Activated T-cell treated with anti-CD3 and anti-CD28 coated beads, Interleukin-2, amount 50 U/mL, for 72 hours (primary cell): ENCODE measurements around the gene PER2. TPM values are rescaled to one million over a fixed set of nuclear protein-coding genes. Genes with fewer than 3 reads are reported as not detected.

Source experiments
- ATAC-seq, 2 donors: fragments of 150-1000 bp; cut with Tn5 transposase; replicated peaks in 1 of 2; 2 replicates each; pipeline ENCODE4 v1.10.0; 2021; ENCODE audit warnings: moderate library complexity in 2 of 2, mild to moderate bottlenecking in 1 of 2
- DNase-seq, 2 donors: peaks; one replicate each; pipeline ENCODE4 v3.0.0; 2021 to 2022; ENCODE audit warnings: mixed read lengths in 1 of 2
- H3K27ac Mint-ChIP-seq: one replicate; pipeline ENCODE4 v1.8.0; 2022; ENCODE audit warnings: mild to moderate bottlenecking, moderate library complexity, mixed read lengths
- H3K27me3 Mint-ChIP-seq: one replicate; pipeline ENCODE4 v1.8.0; 2022; ENCODE audit warnings: low read depth, mixed read lengths
- H3K36me3 Mint-ChIP-seq, 2 donors: one replicate each; pipeline ENCODE4 v1.8.0; 2022; ENCODE audit warnings: mixed read lengths in 2 of 2, mild to moderate bottlenecking in 1 of 2; ENCODE audit not compliant: insufficient read depth in 2 of 2
- H3K4me1 Mint-ChIP-seq: one replicate; pipeline ENCODE4 v1.8.0; 2022; ENCODE audit warnings: low read depth, mixed read lengths
- H3K4me3 Mint-ChIP-seq, 2 donors: one replicate each; pipeline ENCODE4 v1.8.0; 2022; ENCODE audit warnings: mild to moderate bottlenecking in 2 of 2, mixed read lengths in 2 of 2, moderate library complexity in 2 of 2
- H3K9me3 Mint-ChIP-seq, 2 donors: one replicate each; pipeline ENCODE4 v1.8.0; 2022; ENCODE audit warnings: mixed read lengths in 2 of 2
- total RNA-seq, 2 donors: library from RNA; stranded (reverse); gene quantifications; one replicate each; pipeline ENCODE4 v1.2.3, GENCODE V29; 2022

PER2 gene
- total RNA-seq, 2 donors from 2014 or later = 8.9 to 12.4 TPM

DNA sequence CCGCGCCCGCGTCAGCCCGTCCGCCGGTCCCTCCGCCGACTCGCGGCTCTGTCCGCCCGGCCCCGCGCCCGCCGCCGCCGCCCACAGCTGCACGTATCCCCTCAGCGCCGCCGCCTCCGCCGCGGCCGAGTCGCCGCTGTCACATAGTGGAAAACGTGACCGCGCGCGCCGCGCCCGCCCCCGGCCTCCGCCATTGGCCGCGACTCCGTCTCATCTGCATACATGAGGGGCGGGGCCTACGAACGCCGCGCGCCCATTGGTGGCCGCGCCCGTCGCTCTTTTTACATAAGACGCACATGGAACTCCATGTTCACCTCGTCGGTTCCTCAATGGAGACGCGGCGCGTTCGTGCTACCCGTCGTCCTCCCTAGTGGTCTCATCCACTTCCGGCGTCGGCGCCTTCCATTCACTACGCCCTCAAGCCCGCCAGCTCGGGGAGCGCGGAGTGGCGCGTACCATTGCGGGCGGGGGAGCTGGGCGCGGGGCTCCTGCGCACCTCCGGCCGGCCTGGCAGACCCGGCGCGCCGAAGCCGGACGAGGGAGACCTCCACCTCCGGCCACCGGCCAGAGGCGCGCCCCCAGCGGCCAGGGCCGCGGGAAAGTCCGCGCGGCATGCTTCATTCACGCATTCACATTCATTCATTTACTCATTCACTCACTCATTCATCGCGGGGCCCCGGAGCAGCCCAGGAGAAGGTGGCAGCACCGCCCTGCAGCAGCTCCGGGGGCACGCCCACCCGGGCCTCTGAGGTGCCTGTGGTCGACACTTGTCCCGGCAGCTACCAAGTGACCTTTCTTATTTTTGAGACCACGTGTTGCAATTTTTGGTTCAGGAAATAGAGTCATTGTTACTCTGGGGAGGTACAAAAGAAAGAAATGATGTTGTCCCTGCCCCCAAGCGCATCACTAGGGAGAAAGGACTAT is 502 bp upstream of the PER2 start:
- DNase-seq (peak; percentile 98), ATAC-seq (peak; percentile 88)
- peaks cover 0 to 1% of the 10 kb centered on the region in 2 donors for H3K36me3 Mint-ChIP-seq
- no peaks in the 10 kb centered on the region for H3K27me3 Mint-ChIP-seq
- H3K4me1 Mint-ChIP-seq = peaks cover 39% of the 10 kb centered on the region
- peak overlapping the region; percentile 69 for H3K27ac Mint-ChIP-seq
- peak overlapping the region; percentile 86 to 90 for H3K4me3 Mint-ChIP-seq
- no peaks in the 10 kb centered on the region for H3K9me3 Mint-ChIP-seq

DNA sequence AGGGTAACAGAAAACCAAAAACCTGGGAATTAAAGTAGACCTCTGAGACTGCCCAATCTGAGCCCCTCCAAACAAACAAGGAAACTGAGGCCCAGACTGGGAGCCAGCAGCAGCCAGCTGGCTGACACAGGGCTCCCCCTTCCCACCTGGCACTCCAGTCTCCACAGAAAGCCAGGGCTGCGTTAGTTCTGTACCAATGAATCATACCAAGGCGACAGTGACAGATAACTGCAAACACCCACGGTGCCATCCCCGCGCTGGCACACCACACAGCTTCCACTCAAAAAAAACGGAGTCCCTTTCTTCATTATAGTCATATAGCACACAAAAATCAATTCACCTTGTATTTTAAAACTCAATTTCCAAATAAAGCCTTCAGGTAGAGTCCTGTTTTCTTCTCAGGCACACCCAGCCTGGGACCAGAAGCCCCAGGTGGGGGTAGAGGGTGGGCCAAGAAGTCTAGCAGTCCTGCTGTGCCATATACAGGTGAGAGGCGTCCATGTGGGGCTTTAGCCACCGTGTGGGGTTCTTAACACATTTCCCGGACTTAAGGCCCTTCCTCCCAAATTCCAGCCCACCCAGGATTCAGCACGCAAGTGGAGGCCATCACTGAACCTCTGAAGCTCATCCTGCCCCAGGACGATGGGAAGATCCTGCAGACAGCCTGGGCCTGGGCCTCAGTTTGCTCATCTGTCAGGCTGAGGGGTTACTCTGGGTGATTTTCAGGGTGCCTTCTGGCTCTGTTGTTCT is 1.2 kb downstream of the PER2 start:
- no peaks in the 10 kb centered on the region for H3K27me3 Mint-ChIP-seq
- no peak overlapping the region for H3K27ac Mint-ChIP-seq
- DNase-seq (peak; percentile 49 to 53), ATAC-seq (no peak)
- H3K4me1 Mint-ChIP-seq = peaks cover 50% of the 10 kb centered on the region
- peaks cover 1% of the 10 kb centered on the region in 2 donors for H3K36me3 Mint-ChIP-seq
- peak overlapping the region; percentile 80 to 85 for H3K4me3 Mint-ChIP-seq
- H3K9me3 Mint-ChIP-seq = no peaks in the 10 kb centered on the region

DNA sequence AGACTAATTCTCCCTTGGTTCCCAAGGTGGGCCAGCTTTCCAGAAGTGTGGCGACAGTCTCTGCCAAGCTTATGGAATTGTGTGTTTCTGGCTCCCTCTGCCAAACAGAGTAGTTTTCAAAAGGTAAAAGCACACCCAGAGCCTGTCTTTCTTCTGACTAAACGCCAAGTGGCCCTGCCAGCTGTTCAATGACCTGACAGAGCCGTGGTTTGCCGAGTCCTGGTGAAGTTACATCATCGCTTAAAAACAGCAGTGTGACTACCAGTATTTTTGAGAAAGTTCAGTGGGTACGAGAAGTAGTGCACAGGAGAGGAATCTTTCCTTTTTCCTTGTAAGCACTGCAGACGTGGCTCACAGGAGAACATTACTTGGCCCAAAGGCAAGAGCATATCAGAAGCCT is 1.9 kb downstream of the PER2 start:
- no peaks in the 10 kb centered on the region for H3K9me3 Mint-ChIP-seq
- peak overlapping the region; percentile 80 to 85 for H3K4me3 Mint-ChIP-seq
- H3K27ac Mint-ChIP-seq = no peak overlapping the region
- DNase-seq (no peak), ATAC-seq (no peak)
- peaks cover 1% of the 10 kb centered on the region in 2 donors for H3K36me3 Mint-ChIP-seq
- H3K27me3 Mint-ChIP-seq = no peaks in the 10 kb centered on the region
- peaks cover 52% of the 10 kb centered on the region for H3K4me1 Mint-ChIP-seq

DNA sequence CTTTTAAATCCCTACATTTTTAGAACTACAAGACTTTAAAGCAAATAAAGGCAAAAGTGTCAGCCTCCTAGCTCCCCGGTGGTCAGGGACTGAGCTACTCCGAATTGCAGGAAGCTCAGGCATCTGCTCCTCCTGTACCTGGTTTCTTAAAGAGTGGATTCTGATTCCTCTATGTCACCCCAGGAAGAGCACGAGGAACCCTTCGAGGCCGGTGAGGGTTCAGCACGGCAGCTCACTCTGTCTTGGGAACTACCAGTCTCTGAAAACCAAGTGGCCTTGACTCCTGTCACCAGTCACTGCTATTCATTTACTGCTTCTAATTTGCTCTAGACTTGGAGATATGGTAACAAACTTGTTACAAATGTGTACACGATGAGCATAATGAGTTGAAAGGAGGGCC is 2.3 kb downstream of the PER2 start:
- H3K36me3 Mint-ChIP-seq = peaks cover 1% of the 10 kb centered on the region in 2 donors
- H3K4me1 Mint-ChIP-seq = peaks cover 52% of the 10 kb centered on the region
- DNase-seq (no peak), ATAC-seq (no peak)
- no peaks in the 10 kb centered on the region for H3K9me3 Mint-ChIP-seq
- H3K4me3 Mint-ChIP-seq = no peak overlapping the region
- H3K27ac Mint-ChIP-seq = no peak overlapping the region
- no peaks in the 10 kb centered on the region for H3K27me3 Mint-ChIP-seq

DNA sequence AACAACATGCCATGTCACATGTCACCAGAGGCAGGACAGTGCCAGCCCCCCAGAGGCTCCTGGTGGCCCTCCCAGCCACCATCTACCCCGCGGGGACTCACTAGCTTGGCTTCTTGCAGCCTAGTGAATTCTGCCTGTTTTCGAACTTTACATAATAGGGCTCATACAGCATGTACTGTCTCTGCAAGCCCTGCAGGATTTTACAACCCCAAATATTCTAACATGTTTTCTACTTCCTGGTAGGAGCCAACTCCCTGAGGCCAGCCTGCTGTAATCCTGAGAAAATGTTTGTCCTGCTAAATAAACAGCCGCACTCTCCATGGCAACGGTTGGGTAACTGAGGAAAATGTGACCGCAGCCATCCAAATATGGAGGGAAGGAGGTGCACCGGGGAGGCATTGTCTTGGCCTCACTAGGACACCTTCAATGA is 2.7 kb downstream of the PER2 start:
- Mint-ChIP-seq H3K27ac (no peak overlapping the region), H3K27me3 (no peaks in the 10 kb centered on the region), H3K4me1 (peaks cover 52% of the 10 kb centered on the region), H3K36me3 (peaks cover 1% of the 10 kb centered on the region in 2 donors), H3K9me3 (no peaks in the 10 kb centered on the region), H3K4me3 (no peak overlapping the region)
- ATAC-seq (no peak), DNase-seq (no peak)

DNA sequence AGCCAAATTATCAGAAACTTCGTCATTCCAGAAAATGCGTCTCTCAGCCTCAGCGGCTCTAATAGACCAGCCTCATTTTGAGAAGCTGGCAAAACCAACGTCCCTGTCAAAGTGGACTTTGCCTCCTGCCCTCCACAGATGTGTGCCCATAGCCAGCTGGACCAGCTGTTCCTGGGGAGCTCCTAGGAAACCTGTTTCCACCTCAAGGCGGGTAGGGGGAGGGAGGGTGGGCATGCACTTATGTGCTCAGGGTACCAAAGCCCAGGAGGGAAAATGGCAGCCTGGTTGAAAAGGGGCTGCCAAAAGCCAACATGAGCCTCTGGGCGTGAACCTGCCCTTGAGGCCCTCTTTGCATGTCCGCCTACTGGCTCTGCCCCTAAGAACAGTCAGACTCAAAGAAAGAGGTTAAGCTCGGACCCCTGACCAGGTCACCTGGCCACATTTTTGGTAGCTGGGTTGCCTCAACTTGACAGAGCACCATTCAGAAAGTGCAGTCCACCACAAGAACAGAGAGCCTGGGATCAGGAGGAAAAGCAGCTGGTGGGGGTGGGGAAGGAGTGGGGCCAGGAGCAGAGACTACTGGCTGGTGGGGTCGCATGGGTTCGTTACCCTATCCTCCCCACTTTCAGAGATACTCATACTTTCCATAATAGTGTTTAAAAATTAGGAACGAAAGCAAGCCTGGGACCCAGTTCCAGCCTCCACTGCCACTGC is 3.5 kb downstream of the PER2 start:
- H3K36me3 Mint-ChIP-seq = peaks cover 1% of the 10 kb centered on the region in 2 donors
- no peaks in the 10 kb centered on the region for H3K9me3 Mint-ChIP-seq
- no peaks in the 10 kb centered on the region for H3K27me3 Mint-ChIP-seq
- no peak overlapping the region for H3K4me3 Mint-ChIP-seq
- H3K4me1 Mint-ChIP-seq = peaks cover 45% of the 10 kb centered on the region
- no peak for DNase-seq
- ATAC-seq = no peak
- no peak overlapping the region for H3K27ac Mint-ChIP-seq

DNA sequence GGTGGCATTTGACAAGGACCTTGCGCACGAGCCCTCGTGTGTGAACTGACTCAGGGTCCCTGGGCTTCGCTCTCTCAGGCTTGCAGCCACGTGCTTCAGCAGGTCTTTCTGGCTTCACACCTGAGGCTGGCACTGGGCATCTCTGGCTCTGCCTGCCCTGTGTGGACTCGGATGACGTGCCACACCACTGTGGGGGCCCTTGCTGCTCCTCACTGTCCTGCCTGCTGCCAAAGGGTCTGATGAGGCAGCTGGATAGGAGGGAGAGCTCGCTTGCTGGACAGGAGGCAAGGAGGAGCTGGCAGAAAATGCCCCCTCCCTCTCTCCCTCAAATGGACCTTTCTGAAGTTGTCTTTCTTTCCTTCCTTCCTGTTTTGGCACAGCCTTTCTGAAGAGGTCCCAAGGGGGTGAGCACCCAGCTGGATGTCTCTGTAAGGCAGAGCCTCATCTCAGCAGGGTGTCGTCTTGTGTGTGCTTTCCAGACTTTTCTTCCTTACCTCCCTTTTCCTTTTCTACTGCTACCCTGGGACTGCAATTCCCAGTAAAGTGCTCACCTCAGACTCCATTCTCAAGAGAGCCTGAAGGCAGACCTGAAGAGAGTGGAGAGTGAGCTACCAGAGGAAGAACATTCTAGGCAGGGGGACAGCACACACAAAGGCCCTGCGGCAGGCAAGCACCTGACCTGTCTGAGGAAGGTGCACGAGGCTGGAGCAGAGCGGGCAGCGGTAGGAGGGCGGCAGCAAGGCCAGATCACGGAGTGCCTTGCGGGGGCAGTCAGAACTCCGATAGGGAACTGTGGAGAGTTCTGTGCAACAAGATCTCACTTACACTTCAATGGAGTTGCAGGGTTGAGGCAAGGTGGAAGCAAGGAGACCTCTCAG is 5.3 kb downstream of the PER2 start:
- Mint-ChIP-seq H3K36me3 (peaks cover 0 to 1% of the 10 kb centered on the region in 2 donors), H3K4me3 (no peak overlapping the region), H3K27me3 (no peaks in the 10 kb centered on the region), H3K9me3 (no peaks in the 10 kb centered on the region), H3K27ac (no peak overlapping the region), H3K4me1 (peaks cover 36% of the 10 kb centered on the region)
- DNase-seq (no peak), ATAC-seq (no peak)

DNA sequence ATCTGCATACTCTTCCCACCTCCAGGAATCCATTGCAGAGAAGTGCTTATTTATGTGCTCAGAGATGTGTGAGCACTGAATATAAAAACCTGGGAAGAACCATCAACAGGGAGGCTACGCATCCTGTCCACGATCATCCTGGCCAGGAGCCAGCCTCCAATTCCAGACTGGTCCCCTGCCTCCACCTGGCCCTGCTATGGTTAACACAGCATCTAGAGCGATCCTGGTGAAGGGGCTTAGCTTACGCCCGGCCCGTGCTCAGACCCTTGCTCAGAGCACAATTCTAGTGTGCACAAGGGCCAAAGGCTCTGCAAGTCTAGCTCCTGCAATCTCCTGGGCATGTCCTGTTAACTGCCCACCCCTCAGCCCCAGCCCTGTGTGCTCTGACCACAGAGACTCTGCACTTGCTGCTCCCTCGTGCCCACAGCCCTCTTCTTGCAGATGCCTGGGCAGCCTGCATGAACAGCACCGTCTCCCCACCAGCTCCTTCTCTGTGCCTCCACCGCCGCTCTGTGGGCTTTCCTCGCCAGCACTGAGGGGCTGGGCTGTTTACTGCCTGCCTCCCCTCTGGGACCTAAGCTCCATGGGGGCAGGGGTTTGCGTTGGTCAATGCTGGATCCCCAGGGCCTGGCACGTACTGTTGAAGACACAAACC is 6.5 kb downstream of the PER2 start:
- Mint-ChIP-seq H3K4me3 (no peak overlapping the region), H3K36me3 (peaks cover 0 to 1% of the 10 kb centered on the region in 2 donors), H3K4me1 (peaks cover 27% of the 10 kb centered on the region), H3K9me3 (no peaks in the 10 kb centered on the region), H3K27ac (no peak overlapping the region), H3K27me3 (no peaks in the 10 kb centered on the region)
- no peak for ATAC-seq
- DNase-seq = no peak

DNA sequence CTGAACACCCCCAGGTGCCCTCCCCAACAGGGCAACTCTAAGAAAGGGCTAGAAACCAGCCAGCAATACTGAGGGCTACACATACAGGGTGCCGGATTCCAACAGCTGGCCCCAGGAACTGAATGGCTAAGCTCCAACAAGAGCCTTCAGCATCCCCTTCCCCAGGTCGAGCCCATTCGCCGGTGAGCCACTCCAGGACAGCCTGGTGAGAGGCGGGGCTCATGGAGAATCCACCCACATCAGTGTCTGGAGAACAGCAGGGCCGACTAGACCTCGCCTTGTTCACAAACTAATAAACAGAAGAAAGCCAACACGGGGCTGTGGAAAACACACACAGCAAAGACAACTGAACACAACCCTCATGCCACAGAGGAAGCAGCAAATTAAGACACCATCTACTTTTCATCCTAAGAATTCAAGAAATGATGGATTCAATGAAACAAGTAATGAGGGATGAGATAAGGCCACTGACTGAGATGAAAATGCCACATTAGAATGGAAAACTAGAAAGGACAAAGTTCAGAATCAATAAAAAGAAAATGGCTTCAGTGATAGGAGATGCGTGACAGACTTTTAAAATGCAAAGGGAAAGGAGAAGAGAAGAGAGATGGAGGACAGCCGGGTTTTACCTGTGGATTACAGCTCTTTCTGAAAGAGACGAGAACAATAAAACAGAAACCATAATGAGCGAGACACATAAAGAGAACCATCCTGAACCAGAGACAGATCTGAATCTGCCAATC is 8.2 kb downstream of the PER2 start:
- H3K27ac Mint-ChIP-seq = no peak overlapping the region
- no peak overlapping the region for H3K4me3 Mint-ChIP-seq
- no peaks in the 10 kb centered on the region for H3K9me3 Mint-ChIP-seq

DNA sequence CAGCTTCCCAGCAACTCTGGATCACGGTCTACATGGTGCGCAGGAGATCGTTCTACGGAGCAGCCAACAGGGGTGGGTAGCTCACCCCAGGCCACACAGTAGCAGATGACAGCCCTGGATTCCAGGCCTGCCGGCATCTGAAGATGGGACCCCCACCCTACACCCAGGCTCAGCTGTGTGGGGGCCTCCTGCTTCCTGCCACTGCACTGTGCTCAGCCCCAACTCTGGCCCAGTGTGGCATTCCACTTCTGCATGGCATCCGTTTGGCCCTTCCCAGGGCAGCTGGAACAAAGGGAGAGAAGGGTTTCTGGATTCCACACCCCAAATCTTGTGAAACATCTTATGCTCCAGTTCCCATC is 9.1 kb downstream of the PER2 start:
- Mint-ChIP-seq H3K36me3 (peaks cover 3 to 4% of the 10 kb centered on the region in 2 donors), H3K4me3 (no peak overlapping the region), H3K27ac (no peak overlapping the region), H3K4me1 (peaks cover 15% of the 10 kb centered on the region), H3K9me3 (no peaks in the 10 kb centered on the region), H3K27me3 (no peaks in the 10 kb centered on the region)
- DNase-seq = no peak
- no peak for ATAC-seq

More for the DNA sequence above, 8.2 kb downstream of the PER2 start:
- Mint-ChIP-seq H3K4me1 (peaks cover 15% of the 10 kb centered on the region), H3K36me3 (peaks cover 3 to 4% of the 10 kb centered on the region in 2 donors), H3K27me3 (no peaks in the 10 kb centered on the region)
- no peak for ATAC-seq
- DNase-seq = no peak

DNA sequence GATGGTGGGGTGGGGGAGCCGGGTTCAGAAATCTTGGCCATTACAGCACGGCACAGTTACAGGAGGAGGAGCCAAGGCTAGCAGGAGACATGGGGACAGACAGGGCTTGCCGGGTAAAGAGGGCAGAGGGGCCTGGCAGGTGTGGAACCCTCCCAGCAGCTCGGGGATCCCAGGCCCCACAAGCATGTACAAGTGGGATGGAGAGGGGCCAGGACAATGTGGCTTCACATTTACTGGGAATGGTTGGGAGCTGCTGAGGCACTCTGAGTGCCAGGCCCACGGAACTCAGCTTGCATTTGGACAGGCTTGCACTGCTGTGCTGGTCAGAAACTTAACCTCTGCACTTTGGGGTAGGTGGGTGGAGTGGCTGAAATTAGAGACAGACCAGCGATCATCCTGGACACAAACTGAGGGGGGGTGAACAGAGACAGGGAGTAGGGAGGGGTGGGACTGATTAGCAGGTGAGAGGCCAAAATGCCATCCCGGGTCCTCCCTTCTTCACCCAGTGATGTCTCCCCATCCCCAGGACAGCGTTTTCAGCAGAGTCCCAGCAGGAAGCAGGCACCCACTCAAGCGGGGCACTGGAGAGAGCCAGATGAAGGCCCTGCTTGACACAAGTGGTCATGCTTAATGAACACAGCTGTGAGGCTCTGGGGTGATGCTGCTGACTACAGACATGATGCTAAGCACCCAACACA is 9.6 kb downstream of the PER2 start:
- H3K4me1 Mint-ChIP-seq = peaks cover 12% of the 10 kb centered on the region

More for the DNA sequence above, 9.6 kb downstream of the PER2 start:
- no peak overlapping the region for H3K4me3 Mint-ChIP-seq
- H3K36me3 Mint-ChIP-seq = peaks cover 3 to 4% of the 10 kb centered on the region in 2 donors
- H3K27ac Mint-ChIP-seq = no peak overlapping the region
- no peak for DNase-seq
- H3K27me3 Mint-ChIP-seq = no peaks in the 10 kb centered on the region
- ATAC-seq = no peak
- no peaks in the 10 kb centered on the region for H3K9me3 Mint-ChIP-seq
